ENCODE measurements around the gene ITM2B.

GRCh38 chr13:48292650-48293049 lies 59.6 kb downstream of the ITM2B start:
- TF ChIP-seq CTCF (IDR thresholded peaks at IDR 0.05 in 4 of 5, conservative IDR thresholded peaks at IDR 0.05 in 1 of 5) (no peak), POLR2A (IDR thresholded peaks at IDR 0.05) (no peak)
